ENCODE results near the gene ZFHX3.

ZFHX3 gene

DNA sequence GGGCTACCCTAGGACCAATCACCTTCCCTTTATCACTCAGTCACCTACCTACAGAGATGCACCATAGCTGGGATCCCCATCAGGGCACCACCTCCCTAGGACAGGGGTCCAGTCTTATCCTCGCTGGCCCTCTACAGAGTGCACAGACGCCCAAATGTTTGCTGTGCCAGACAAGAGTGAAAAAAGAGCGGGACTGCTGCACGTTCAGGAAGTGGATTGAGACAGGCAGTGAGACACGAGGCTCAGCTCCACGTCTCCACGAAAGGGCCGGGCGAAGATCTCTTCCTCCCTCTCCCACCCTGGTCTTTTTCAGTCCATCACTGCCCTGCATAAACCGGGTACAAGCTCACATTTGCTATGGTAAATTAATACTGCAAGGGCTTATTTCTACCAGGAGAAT is 95.5 kb downstream of the ZFHX3 start:
- DNase-seq (ENCODE audit: extremely low spot score): no peak
- CTCF ChIA-PET: interaction anchor here (0.6 to 2.0 kb wide), 4 partner anchors 9 to 120 kb away, joined by 3 to 12 read pairs (median 4); no protein-coding TSS in a partner anchor
- TF ChIP-seq NFRKB (IDR thresholded peaks at IDR 0.05): no peak
- TF ChIP-seq ARNT (IDR thresholded peaks at IDR 0.05): no peak
- TF ChIP-seq FOXK2 (IDR thresholded peaks at IDR 0.05): no peak
- no peak for TF ChIP-seq CTBP1 (IDR thresholded peaks at IDR 0.05; ENCODE audit: borderline replicate concordance)
- no peak for TF ChIP-seq HDGF (IDR thresholded peaks at IDR 0.05; ENCODE audit: borderline replicate concordance)
- no peak for TF ChIP-seq TARDBP (IDR thresholded peaks at IDR 0.05)
- no peak for TF ChIP-seq L3MBTL2 (conservative IDR thresholded peaks at IDR 0.05)
- TF ChIP-seq ELF4 (IDR thresholded peaks at IDR 0.05): no peak
- no peak for TF ChIP-seq FOXA1 (IDR thresholded peaks at IDR 0.05)
- TF ChIP-seq SUZ12 (IDR thresholded peaks at IDR 0.05): no peak
- no peak for TF ChIP-seq BHLHE40 (IDR thresholded peaks at IDR 0.05; ENCODE audit: borderline replicate concordance)
- TF ChIP-seq, protein P1, sequence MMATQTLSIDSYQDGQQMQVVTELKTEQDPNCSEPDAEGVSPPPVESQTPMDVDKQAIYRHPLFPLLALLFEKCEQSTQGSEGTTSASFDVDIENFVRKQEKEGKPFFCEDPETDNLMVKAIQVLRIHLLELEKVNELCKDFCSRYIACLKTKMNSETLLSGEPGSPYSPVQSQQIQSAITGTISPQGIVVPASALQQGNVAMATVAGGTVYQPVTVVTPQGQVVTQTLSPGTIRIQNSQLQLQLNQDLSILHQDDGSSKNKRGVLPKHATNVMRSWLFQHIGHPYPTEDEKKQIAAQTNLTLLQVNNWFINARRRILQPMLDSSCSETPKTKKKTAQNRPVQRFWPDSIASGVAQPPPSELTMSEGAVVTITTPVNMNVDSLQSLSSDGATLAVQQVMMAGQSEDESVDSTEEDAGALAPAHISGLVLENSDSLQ (IDR thresholded peaks at IDR 0.05): no peak
- TF ChIP-seq ZNF384 (IDR thresholded peaks at IDR 0.05): no peak
- no peak for TF ChIP-seq LEF1 (IDR thresholded peaks at IDR 0.05; ENCODE audit: borderline replicate concordance)
- no peak for TF ChIP-seq FOXM1 (IDR thresholded peaks at IDR 0.05; ENCODE audit: borderline replicate concordance)
- no peak for TF ChIP-seq SP1 (IDR thresholded peaks at IDR 0.05)
- POLR2A ChIA-PET: no interaction called here

DNA sequence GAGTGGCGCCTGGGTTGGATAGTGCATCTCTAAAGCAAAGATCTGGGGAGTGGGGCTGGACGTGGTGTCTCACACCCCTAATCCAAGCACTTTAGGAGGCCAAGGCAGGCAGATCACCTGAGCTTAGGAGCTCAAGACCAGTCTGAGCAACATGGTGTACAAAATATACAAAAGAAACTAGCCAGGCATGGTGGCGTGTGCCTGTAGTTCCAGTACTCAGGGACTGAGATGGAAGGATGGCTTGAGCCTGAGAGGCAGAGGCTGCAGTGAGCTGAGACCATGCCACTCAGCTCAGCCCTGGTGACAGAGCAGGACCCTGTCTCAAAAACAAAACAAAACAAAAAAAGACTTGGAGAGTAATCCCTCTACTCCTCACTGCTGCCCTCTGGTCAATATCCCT is 96.0 kb downstream of the ZFHX3 start:
- ChIA-PET CTCF (interaction anchor here (0.6 to 2.0 kb wide), 3 partner anchors 9 to 350 kb away, joined by 3 to 12 read pairs (median 3); no protein-coding TSS in a partner anchor), POLR2A (no interaction called here)
- TF ChIP-seq SP1 (IDR thresholded peaks at IDR 0.05) (no peak), L3MBTL2 (conservative IDR thresholded peaks at IDR 0.05) (no peak), TARDBP (IDR thresholded peaks at IDR 0.05) (no peak), ARNT (IDR thresholded peaks at IDR 0.05) (no peak), BHLHE40 (IDR thresholded peaks at IDR 0.05; ENCODE audit: borderline replicate concordance) (no peak), FOXM1 (IDR thresholded peaks at IDR 0.05; ENCODE audit: borderline replicate concordance) (no peak), SUZ12 (IDR thresholded peaks at IDR 0.05) (no peak), HDGF (IDR thresholded peaks at IDR 0.05; ENCODE audit: borderline replicate concordance) (no peak), LEF1 (IDR thresholded peaks at IDR 0.05; ENCODE audit: borderline replicate concordance) (no peak), ZNF384 (IDR thresholded peaks at IDR 0.05) (no peak), ELF4 (IDR thresholded peaks at IDR 0.05) (no peak)
- no peak for DNase-seq (ENCODE audit: extremely low spot score)

DNA sequence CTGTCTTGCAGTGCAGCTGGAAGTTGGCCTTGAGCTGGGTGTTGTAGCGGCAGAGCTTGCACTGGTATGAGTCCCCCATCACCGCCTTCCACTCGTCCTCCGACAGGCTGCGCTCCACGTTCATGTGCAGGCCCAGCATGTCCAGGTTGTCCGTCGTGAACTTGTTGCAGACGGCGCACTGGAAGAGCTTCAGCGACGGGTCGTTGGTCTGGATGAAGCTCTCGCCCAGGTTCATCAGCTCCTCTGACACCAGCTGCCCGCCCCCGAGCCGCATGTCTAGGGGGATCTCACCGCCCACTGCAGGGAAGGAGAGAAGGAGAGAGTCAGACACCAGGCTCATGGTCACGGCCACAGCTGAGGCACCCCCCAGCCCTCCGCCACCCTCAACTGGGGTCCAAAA is 97.3 kb downstream of the ZFHX3 start:
- no peak for TF ChIP-seq LEF1 (IDR thresholded peaks at IDR 0.05; ENCODE audit: borderline replicate concordance)
- TF ChIP-seq ELF4 (IDR thresholded peaks at IDR 0.05): no peak
- no peak for TF ChIP-seq ZNF384 (IDR thresholded peaks at IDR 0.05)
- TF ChIP-seq CTBP1 (IDR thresholded peaks at IDR 0.05; ENCODE audit: borderline replicate concordance): no peak
- TF ChIP-seq ARNT (IDR thresholded peaks at IDR 0.05): no peak
- CTCF ChIA-PET: no interaction called here
- no peak for DNase-seq (ENCODE audit: extremely low spot score)
- POLR2A ChIA-PET: no interaction called here

DNA sequence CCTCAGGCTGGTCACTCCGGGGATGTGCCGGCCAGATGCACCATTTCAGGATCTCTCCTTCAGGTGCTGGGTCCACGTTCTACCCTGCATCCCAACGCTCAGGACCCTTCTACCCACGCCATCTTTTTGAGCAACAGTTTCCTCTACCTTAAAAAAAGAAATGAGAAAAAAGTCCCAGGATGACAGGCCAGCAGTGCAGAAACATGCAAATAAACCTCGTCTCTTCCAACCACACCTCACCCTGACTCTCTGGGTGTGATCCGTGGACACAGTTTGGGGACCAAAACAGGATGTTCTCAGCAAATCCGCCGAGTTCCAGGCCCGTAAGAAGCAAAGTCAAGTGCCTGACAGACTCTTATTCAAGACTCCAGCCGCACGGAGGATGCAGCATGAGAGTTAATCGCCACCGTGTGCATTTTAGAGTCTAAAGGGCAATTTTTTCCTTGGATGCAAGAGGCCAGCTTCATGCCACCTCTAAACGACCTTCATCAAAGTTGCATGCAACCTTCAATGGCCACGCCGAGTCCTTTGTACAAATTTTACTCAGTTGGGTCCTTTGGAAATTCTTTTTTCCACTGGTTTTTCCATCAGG is 99.6 kb downstream of the ZFHX3 start:
- ChIA-PET POLR2A (no interaction called here), CTCF (no interaction called here)
- no peak for DNase-seq (ENCODE audit: extremely low spot score)
- TF ChIP-seq FOXM1 (IDR thresholded peaks at IDR 0.05; ENCODE audit: borderline replicate concordance): no peak
- TF ChIP-seq SUZ12 (IDR thresholded peaks at IDR 0.05): no peak
- no peak for TF ChIP-seq HDGF (IDR thresholded peaks at IDR 0.05; ENCODE audit: borderline replicate concordance)
- TF ChIP-seq ARNT (IDR thresholded peaks at IDR 0.05): no peak
- no peak for TF ChIP-seq L3MBTL2 (conservative IDR thresholded peaks at IDR 0.05)
- no peak for TF ChIP-seq TARDBP (IDR thresholded peaks at IDR 0.05)
- no peak for TF ChIP-seq CTBP1 (IDR thresholded peaks at IDR 0.05; ENCODE audit: borderline replicate concordance)
- no peak for TF ChIP-seq ELF4 (IDR thresholded peaks at IDR 0.05)
- no peak for TF ChIP-seq LEF1 (IDR thresholded peaks at IDR 0.05; ENCODE audit: borderline replicate concordance)
- TF ChIP-seq SP1 (IDR thresholded peaks at IDR 0.05): no peak
- no peak for TF ChIP-seq NFRKB (IDR thresholded peaks at IDR 0.05)
- TF ChIP-seq FOXA1 (IDR thresholded peaks at IDR 0.05): no peak
- no peak for TF ChIP-seq ZNF384 (IDR thresholded peaks at IDR 0.05)
- no peak for TF ChIP-seq BHLHE40 (IDR thresholded peaks at IDR 0.05; ENCODE audit: borderline replicate concordance)
- TF ChIP-seq, protein P1 (IDR thresholded peaks at IDR 0.05): no peak
- TF ChIP-seq FOXK2 (IDR thresholded peaks at IDR 0.05): no peak

DNA sequence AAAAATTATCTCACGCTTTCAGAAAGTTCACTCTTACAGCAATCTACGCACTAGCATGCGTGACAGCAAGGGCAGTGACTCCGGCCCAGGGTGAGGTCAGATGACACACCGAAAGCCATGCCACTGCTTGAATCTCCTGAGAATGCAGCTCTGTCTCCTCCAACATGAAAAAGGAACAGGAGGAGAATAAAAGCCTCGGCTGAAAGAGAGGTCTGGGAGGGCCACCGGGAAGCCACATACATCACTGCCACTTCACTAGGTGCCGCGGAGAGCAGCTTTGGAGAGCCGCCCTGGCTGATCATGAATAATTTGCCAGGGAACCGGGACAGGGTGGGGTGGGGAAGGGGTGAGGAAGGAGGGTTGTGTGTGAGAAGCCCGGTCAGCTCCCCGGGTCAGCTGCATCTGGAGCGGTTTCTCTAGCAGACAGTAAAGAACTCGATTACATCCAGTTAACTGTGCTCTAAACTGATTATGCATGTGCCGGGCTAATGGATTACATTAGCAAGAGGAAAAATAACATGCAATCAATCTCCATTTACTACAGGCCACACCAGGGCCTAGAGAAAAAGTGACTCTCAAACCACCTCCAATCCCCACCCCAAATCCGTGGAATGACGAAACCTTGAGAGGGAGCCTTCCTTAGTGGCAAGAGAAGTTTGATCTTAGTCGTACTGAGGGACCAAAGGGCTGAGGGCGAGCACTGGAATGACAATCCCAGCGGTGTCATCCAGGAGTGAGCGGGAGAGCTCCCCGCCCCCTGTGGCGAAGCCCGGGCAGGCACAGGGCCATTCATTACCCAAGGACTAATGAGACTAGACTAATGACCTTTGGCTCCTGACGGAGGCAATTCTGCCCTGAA is 100.3 kb downstream of the ZFHX3 start:
- TF ChIP-seq NFRKB (IDR thresholded peaks at IDR 0.05) (no peak), FOXA1 (IDR thresholded peaks at IDR 0.05) (no peak), SUZ12 (IDR thresholded peaks at IDR 0.05) (no peak), ZNF384 (IDR thresholded peaks at IDR 0.05) (no peak), ARNT (IDR thresholded peaks at IDR 0.05) (no peak), TARDBP (IDR thresholded peaks at IDR 0.05) (no peak), HDGF (IDR thresholded peaks at IDR 0.05; ENCODE audit: borderline replicate concordance) (no peak), L3MBTL2 (conservative IDR thresholded peaks at IDR 0.05) (no peak), SP1 (IDR thresholded peaks at IDR 0.05) (no peak), ELF4 (IDR thresholded peaks at IDR 0.05) (no peak), FOXM1 (IDR thresholded peaks at IDR 0.05; ENCODE audit: borderline replicate concordance) (no peak), CTBP1 (IDR thresholded peaks at IDR 0.05; ENCODE audit: borderline replicate concordance) (no peak)
- TF ChIP-seq, protein P1 (IDR thresholded peaks at IDR 0.05): no peak
- DNase-seq (ENCODE audit: extremely low spot score): no peak
- CTCF ChIA-PET: no interaction called here
- POLR2A ChIA-PET: no interaction called here
